RWPE1 (cell line): ENCODE measurements around the gene GJA4.

Experiments
- CTCF ChIA-PET: fragments of 350-600 bp; sonication (Branson Sonifier 250); formaldehyde crosslinking; extraction: SDS; loops from one replicate; lab custom pipeline; 2021; lab: Yijun Ruan, JAX
- POLR2A ChIA-PET: fragments of 400-600 bp; formaldehyde crosslinking; extraction: SDS; loops from one replicate; lab custom pipeline; 2020; ENCODE audit warnings: antibody characterized with exemption; ENCODE audit not compliant: low non-redundant PET; lab: Yijun Ruan, JAX
- DNase-seq: peaks from one replicate; pipeline ENCODE4 v3.0.0; 2012; ENCODE audit warnings: low spot score
- H3K27ac ChIP-seq: fragments of 450-650 bp; 2 replicates; pipeline ENCODE4 v1.5.1; 2017
- TF ChIP-seq, protein P1 (sequence below): fragments of 450-650 bp; conservative IDR thresholded peaks from 2 replicates; pipeline ENCODE4 v1.5.1; 2017; ENCODE audit warnings: low read depth, mild to moderate bottlenecking

Gene GJA4

DNA sequence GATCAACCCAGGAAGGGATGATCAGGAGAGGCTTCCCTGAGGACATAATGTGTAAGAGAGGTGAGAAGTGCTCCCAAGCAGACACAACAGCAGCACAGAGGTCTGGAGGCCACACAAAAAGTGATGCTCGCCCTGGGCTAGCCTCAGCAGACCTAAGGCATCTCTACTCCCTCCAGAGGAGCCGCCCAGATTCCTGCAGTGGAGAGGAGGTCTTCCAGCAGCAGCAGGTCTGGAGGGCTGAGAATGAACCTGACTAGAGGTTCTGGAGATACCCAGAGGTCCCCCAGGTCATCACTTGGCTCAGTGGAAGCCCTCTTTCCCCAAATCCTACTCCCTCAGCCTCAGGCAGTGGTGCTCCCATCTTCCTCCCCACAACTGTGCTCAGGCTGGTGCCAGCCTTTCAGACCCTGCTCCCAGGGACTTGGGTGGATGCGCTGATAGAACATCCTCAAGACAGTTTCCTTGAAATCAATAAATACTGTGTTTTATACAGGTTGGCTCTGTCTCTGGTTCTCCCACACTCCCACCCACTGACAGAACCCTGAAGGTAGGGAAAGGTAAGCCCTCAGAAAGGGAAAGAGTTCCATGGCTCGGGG is 6.8 kb upstream of the GJA4 start:
- DNase-seq = no peak
- ChIA-PET POLR2A (interaction anchor here (0.6 to 1.4 kb wide), 3 partner anchors 31 to 159 kb away, joined by 4 to 7 read pairs (median 6); partner anchors contain the start of genes GJB5 and SMIM12), CTCF (interaction anchor here (0.6 to 2.4 kb wide), 6 partner anchors 23 to 80 kb away, joined by 3 to 10 read pairs (median 3); partner anchors contain the start of gene SMIM12)
- TF ChIP-seq, protein P1, sequence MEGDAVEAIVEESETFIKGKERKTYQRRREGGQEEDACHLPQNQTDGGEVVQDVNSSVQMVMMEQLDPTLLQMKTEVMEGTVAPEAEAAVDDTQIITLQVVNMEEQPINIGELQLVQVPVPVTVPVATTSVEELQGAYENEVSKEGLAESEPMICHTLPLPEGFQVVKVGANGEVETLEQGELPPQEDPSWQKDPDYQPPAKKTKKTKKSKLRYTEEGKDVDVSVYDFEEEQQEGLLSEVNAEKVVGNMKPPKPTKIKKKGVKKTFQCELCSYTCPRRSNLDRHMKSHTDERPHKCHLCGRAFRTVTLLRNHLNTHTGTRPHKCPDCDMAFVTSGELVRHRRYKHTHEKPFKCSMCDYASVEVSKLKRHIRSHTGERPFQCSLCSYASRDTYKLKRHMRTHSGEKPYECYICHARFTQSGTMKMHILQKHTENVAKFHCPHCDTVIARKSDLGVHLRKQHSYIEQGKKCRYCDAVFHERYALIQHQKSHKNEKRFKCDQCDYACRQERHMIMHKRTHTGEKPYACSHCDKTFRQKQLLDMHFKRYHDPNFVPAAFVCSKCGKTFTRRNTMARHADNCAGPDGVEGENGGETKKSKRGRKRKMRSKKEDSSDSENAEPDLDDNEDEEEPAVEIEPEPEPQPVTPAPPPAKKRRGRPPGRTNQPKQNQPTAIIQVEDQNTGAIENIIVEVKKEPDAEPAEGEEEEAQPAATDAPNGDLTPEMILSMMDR = no peak
- peak overlapping the region; percentile 74 for H3K27ac ChIP-seq

DNA sequence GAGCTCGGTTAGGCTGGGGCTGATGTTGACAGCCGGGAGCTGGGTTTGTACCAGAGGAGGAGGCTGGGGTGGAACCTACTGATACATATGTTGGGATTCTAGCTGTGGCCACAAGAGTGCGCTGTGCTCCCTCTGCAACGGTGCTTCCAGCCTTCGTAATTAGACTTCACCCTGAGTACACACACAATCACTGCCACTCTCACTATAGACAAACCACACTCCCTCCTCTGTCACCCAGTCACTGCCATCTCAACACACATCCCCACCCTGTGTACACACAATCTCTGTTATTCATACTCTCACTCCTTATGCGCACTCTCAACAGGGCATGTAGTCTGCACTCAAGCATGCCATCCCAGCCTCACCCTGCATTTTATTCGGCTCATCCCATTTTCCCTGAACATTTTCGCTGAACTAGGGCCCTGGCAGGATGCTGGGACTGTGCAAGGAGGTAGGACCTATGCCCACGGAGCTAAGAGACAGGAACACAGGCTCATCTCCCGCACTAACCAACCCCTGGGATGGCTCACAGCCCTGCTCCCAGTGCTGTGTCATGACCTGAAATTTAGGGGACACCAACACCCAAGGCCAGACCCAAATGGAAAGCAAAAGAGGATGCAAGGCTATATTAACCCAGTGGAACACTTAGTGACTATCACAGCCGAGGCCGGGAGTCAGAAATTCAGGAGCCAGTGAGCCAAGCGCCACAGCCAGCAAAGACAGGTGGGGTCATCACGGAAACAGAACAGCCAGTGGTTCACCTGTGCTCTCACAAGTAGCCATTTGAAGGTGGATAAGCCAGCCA is 6.1 kb upstream of the GJA4 start:
- TF ChIP-seq, protein P1 = peak; percentile 85
- POLR2A ChIA-PET = interaction anchor here (1.0 to 1.4 kb wide), 2 partner anchors 31 to 73 kb away, joined by 4 to 6 read pairs; partner anchors contain the start of genes GJB5 and SMIM12
- peak overlapping the region; percentile 74 for H3K27ac ChIP-seq
- peak; percentile 56 for DNase-seq
- CTCF ChIA-PET = interaction anchor here (0.6 to 2.4 kb wide), 8 partner anchors 24 to 80 kb away, joined by 3 to 10 read pairs (median 3); partner anchors contain the start of gene SMIM12

DNA sequence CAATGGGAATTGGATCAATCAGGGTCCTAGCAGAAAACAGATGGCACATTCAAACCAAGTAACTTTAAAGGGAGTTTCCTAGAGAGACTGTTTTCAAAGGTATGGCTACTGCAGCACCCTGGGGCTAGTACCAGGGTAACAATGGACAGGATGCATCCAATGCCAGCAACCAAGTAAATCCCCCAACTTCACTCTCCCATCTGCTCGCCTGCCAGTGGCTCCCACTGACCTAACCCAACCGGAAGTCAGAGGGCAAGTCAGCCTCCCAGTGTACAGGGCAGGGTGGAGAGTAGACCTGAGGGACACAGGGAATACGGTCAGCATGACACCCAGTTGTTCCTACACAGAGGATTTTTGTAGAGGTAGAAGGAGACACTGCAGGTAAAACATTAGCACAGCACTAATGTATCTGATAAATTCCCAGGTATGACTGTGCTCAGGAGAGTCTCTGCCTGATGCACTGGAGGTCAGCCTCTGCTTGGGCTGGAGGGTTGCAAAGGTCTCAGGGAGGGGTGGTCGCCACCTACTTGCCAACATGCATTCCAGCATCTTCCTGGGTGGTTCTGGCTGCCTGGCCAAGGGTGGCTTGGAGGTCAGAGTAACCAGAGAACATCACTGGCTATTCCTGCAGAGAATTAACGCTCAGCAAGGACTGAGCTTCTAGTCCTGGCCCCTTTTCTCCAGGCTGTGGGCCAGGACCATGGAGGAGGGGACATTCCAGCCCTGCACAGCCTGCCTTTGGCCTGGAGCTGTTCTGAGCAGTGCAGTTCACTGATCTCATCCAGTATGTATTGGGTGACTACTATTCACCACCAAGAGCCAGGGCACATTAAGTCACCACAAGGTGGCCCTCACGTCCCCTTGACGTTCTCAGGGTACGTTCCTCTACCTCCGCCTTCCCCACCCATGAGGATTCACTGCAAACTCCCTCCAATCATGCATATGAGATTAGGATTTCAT is 5.1 kb upstream of the GJA4 start:
- POLR2A ChIA-PET = interaction anchor here (1.4 kb wide), 1 partner anchor 72 kb away, joined by 6 read pairs; the partner anchor contains the start of gene SMIM12
- no peak for DNase-seq
- CTCF ChIA-PET = interaction anchor here (0.5 to 2.4 kb wide), 5 partner anchors 14 to 79 kb away, joined by 3 to 10 read pairs (median 5); partner anchors contain the start of gene SMIM12
- TF ChIP-seq, protein P1 = no peak
- H3K27ac ChIP-seq = peak overlapping the region; percentile 74

DNA sequence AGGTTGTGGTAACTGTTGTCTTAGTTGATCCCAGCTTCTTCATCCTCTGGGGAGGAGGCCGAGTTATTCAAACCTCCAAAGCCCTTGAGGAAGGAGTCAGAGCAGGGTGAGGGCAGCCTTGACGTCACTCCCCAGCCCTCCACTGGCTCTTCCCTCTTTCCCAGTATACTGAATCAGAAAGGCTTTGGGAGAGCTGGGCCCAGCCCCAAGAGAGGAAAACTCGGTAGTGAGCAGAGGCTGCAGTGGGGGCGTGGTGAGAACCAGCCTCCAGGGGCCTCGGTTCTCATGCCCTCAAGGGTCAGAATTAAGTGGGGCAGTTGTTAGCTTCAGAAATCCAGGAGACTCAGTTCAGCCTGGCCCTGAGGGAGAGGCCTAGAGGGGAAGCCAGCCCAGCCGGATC is 1.8 kb upstream of the GJA4 start:
- no peak for DNase-seq
- no peak overlapping the region for H3K27ac ChIP-seq
- ChIA-PET CTCF (interaction anchor here (0.6 kb wide), 1 partner anchor 381 kb away, joined by 3 read pairs; no protein-coding TSS in a partner anchor), POLR2A (no interaction called here)
- TF ChIP-seq, protein P1 = no peak

DNA sequence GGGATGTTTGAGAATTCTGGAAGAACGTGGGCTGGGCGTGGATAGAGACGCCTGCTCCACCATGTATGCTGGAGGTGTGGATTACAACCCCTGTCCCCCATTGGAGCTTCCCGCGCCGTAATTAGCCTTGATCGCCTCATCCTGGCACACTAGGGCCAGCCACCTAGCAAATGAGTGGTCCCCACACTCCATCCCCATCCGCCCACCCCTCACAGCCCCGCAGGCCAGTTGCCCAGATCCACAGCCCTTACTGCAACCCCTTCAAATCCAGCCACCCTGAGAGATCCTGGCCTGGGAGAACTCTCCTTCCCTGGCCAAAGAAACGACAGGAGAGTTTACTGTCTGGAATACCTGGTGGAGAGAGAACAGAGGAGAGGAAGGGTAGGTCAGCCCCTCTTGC is 375 bp upstream of the GJA4 start:
- POLR2A ChIA-PET = no interaction called here
- TF ChIP-seq, protein P1 = no peak

More for the DNA sequence above, 375 bp upstream of the GJA4 start:
- CTCF ChIA-PET = no interaction called here
- no peak for DNase-seq
- H3K27ac ChIP-seq = no peak overlapping the region
